HUES6 (cell line): ENCODE results near the gene GNG5.

Source experiments
- H3K27ac ChIP-seq: 2 replicates; pipeline ENCODE4 v1.7.0; 2013; ENCODE audit warnings: low read depth, mild to moderate bottlenecking, low read length, inconsistent platforms
- H3K27me3 ChIP-seq: 2 replicates; pipeline ENCODE4 v1.6.1; 2013; ENCODE audit warnings: low read length; ENCODE audit not compliant: control insufficient read depth, insufficient read depth
- H3K36me3 ChIP-seq: 2 replicates; pipeline ENCODE4 v1.6.1; 2013; ENCODE audit warnings: low read length; ENCODE audit not compliant: control insufficient read depth, insufficient read depth
- H3K4me1 ChIP-seq: 2 replicates; pipeline ENCODE4 v1.6.1; 2013; ENCODE audit warnings: low read length; ENCODE audit not compliant: control insufficient read depth, insufficient read depth
- H3K4me3 ChIP-seq: 2 replicates; pipeline ENCODE4 v1.5.1; 2013; ENCODE audit warnings: low read depth, low read length
- H3K9ac ChIP-seq: one replicate; pipeline ENCODE4 v1.6.1; 2013; ENCODE audit warnings: mild to moderate bottlenecking, low read length
- H3K9me3 ChIP-seq: 2 replicates; pipeline ENCODE4 v1.6.1; 2013; ENCODE audit warnings: low read depth, low read length; ENCODE audit not compliant: control insufficient read depth, insufficient read depth

GNG5 gene

GRCh38 chr1:84489766-84490165 is 16.6 kb downstream of the GNG5 start:
- Histone ChIP-seq H3K27ac (no peak overlapping the region), H3K4me1 (no peaks in the 10 kb centered on the region), H3K36me3 (peaks cover 58% of the 10 kb centered on the region), H3K9me3 (no peaks in the 10 kb centered on the region), H3K27me3 (no peaks in the 10 kb centered on the region), H3K4me3 (no peak overlapping the region), H3K9ac (no peak overlapping the region)

- Histone ChIP-seq H3K4me1 (no peaks in the 10 kb centered on the region), H3K9ac (no peak overlapping the region), H3K4me3 (no peak overlapping the region), H3K36me3 (peaks cover 58% of the 10 kb centered on the region), H3K27ac (no peak overlapping the region), H3K9me3 (no peaks in the 10 kb centered on the region), H3K27me3 (no peaks in the 10 kb centered on the region)
Measured at GRCh38 chr1:84488107-84488506, 18.3 kb downstream of the GNG5 start.

- H3K4me3 ChIP-seq: no peak overlapping the region
- 0 out of 2 replicates have a peak, but pooled peaks cover 5% of the 10 kb centered on the region for H3K4me1 ChIP-seq
- H3K9ac ChIP-seq: no peak overlapping the region
- peaks cover 18% of the 10 kb centered on the region for H3K27me3 ChIP-seq
- H3K27ac ChIP-seq: no peak overlapping the region
- H3K36me3 ChIP-seq: peaks cover 31% of the 10 kb centered on the region
- H3K9me3 ChIP-seq: peaks cover 8% of the 10 kb centered on the region
Measured at GRCh38 chr1:84481317-84481716, 25.1 kb downstream of the GNG5 start.

DNA sequence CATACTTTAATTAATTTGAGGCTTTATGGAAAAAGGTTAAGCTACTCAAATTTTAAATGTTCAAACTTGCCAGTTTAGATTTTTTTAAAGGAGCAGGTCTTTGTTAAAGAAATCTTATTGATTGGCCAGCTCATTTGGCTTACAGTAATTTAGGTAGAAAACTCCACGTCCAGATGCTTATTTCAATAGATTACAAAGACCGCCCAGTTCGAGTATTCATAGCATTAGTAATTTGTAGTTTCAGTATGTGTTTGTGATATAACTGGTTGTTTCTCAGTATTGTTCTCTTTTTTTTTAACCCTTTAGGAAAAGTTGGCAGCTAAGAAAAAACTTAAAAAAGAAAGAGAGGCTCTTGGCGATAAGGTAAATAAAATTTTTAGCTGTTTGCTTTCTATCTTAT is 25.7 kb downstream of the GNG5 start:
- Histone ChIP-seq H3K36me3 (peaks cover 31% of the 10 kb centered on the region), H3K4me1 (0 out of 2 replicates have a peak, but pooled peaks cover 5% of the 10 kb centered on the region), H3K4me3 (peak overlapping the region; percentile 84), H3K9ac (no peak overlapping the region), H3K9me3 (peaks cover 8% of the 10 kb centered on the region), H3K27ac (no peak overlapping the region), H3K27me3 (peaks cover 22% of the 10 kb centered on the region)

GRCh38 chr1:84479998-84480397 is 26.4 kb downstream of the GNG5 start:
- Histone ChIP-seq H3K9ac (peak overlapping the region; percentile 90), H3K4me1 (0 out of 2 replicates have a peak, but pooled peaks cover 5% of the 10 kb centered on the region), H3K9me3 (peaks cover 8% of the 10 kb centered on the region), H3K27ac (no peak overlapping the region), H3K27me3 (peaks cover 29% of the 10 kb centered on the region), H3K4me3 (peak overlapping the region; percentile 84), H3K36me3 (peaks cover 26% of the 10 kb centered on the region)

- peak within 1 kb of the TSS; percentile 70 for H3K27ac ChIP-seq
- peak within 1 kb of the TSS; percentile 84 for H3K4me3 ChIP-seq
- H3K9ac ChIP-seq: peak within 1 kb of the TSS; percentile 90
- peaks cover 37% of the 10 kb centered on the region for H3K27me3 ChIP-seq
- 0 out of 2 replicates have a peak, but pooled peaks cover 5% of the 10 kb centered on the region for H3K4me1 ChIP-seq
- peaks cover 20% of the 10 kb centered on the region for H3K36me3 ChIP-seq
- H3K9me3 ChIP-seq: peaks cover 8% of the 10 kb centered on the region
Measured at GRCh38 chr1:84478876-84479868, 27.2 kb downstream of the GNG5 start, which contains the start of gene RPF1. Gene RPF1 (plus strand): TSS chr1:84479266. CDS start chr1:84479282, 16 bp downstream.

- Histone ChIP-seq H3K4me3 (no peak overlapping the region), H3K36me3 (peaks cover 3% of the 10 kb centered on the region; the same call in 1 of the 2 replicates), H3K27ac (no peak overlapping the region), H3K9me3 (peaks cover 8% of the 10 kb centered on the region), H3K27me3 (peaks cover 63% of the 10 kb centered on the region), H3K9ac (no peak overlapping the region), H3K4me1 (0 out of 2 replicates have a peak, but pooled peaks cover 5% of the 10 kb centered on the region)
Measured at GRCh38 chr1:84476225-84476624, 30.2 kb downstream of the GNG5 start.

- Histone ChIP-seq H3K4me1 (no peaks in the 10 kb centered on the region), H3K36me3 (no peaks in the 10 kb centered on the region)
Measured at GRCh38 chr1:84467298-84467697, 39.1 kb downstream of the GNG5 start.

DNA sequence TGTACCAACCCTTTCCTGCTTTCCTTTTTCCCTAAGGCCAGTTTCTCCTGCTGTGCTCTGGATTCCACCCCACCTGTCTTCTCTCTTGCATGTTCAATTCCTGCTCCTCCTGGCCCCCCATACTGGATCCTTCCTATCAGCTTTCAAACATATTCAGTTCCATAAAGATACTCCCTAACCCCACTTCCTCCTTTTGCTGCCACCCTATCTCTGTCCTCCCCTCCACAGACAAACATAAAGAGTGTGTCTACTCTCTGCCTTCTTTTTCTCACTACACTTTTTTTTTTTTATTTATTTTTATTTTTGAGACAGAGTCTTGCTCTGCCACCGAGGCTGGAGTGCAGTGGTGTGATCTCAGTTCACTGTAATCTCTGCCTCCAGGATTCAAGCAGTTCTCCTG is 44.3 kb downstream of the GNG5 start:
- H3K27me3 ChIP-seq: peaks cover 19% of the 10 kb centered on the region
- no peak overlapping the region for H3K4me3 ChIP-seq
- no peak overlapping the region for H3K27ac ChIP-seq

More at GRCh38 chr1:84467298-84467697, 39.1 kb downstream of the GNG5 start:
- Histone ChIP-seq H3K9ac (no peak overlapping the region), H3K9me3 (no peaks in the 10 kb centered on the region), H3K4me3 (no peak overlapping the region), H3K27ac (no peak overlapping the region), H3K27me3 (peaks cover 55% of the 10 kb centered on the region)

DNA sequence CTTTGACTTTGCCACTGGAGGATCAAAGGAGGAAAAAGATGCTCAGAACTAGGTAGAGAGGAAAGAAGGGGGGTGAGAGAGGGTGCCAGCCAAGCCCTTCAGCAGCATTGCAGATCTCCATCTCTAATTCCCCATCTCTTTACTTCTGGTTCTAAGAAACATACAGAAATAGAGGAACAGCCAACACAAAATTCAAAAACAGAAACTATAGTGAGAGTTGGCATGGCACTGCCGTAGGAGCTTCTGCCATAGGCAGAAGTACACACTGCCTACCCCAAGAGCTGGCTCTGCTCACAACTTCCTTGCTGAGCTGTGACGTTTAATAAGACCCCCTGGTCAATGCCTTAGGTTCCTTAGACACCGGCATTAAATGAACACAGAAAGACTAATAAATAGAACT is 53.9 kb downstream of the GNG5 start:
- H3K9ac ChIP-seq: no peak overlapping the region
- no peaks in the 10 kb centered on the region for H3K9me3 ChIP-seq
- H3K36me3 ChIP-seq: no peaks in the 10 kb centered on the region
- no peak overlapping the region for H3K4me3 ChIP-seq
- no peak overlapping the region for H3K27ac ChIP-seq
- H3K4me1 ChIP-seq: no peaks in the 10 kb centered on the region
- peaks cover 3% of the 10 kb centered on the region for H3K27me3 ChIP-seq

More for the DNA sequence above, 44.3 kb downstream of the GNG5 start:
- H3K9me3 ChIP-seq: no peaks in the 10 kb centered on the region
- H3K9ac ChIP-seq: no peak overlapping the region
- no peaks in the 10 kb centered on the region for H3K36me3 ChIP-seq
- no peaks in the 10 kb centered on the region for H3K4me1 ChIP-seq

- H3K36me3 ChIP-seq: no peaks in the 10 kb centered on the region
- no peaks in the 10 kb centered on the region for H3K9me3 ChIP-seq
- H3K27ac ChIP-seq: no peak overlapping the region
- H3K4me3 ChIP-seq: no peak overlapping the region
- H3K4me1 ChIP-seq: no peaks in the 10 kb centered on the region
- H3K9ac ChIP-seq: no peak overlapping the region
- no peaks in the 10 kb centered on the region for H3K27me3 ChIP-seq
Measured at GRCh38 chr1:84450910-84451309, 55.5 kb downstream of the GNG5 start.
